B cell (primary cell): ENCODE data around the gene EZH1. TPM values are rescaled to one million over a fixed set of nuclear protein-coding genes. Genes with fewer than 3 reads are reported as not detected.

Source experiments
- ATAC-seq: fragments of 200-7000 bp; cut with Tn5 transposase; one replicate; pipeline ENCODE4 v1.10.0; 2021; ENCODE audit warnings: low read depth, mild to moderate bottlenecking, moderate number of reproducible peaks, moderate library complexity
- CTCF ChIA-PET: fragments of 350-600 bp; sonication (Branson Sonifier 250); formaldehyde crosslinking; loops from one replicate; lab custom pipeline; 2021; ENCODE audit warnings: antibody characterized with exemption, inconsistent platforms; lab: Charles Lee
- POLR2A ChIA-PET: fragments of 350-600 bp; sonication (Branson Sonifier 250); formaldehyde crosslinking; loops from one replicate; lab custom pipeline; 2021; ENCODE audit warnings: antibody characterized with exemption; lab: Charles Lee
- DNase-seq: peaks from one replicate; pipeline ENCODE4 v3.0.0; 2013
- H2AFZ ChIP-seq: 2 replicates; pipeline ENCODE4 v1.6.1; 2012; ENCODE audit warnings: mild to moderate bottlenecking, low read depth, low read length; ENCODE audit not compliant: insufficient read depth, poor library complexity, severe bottlenecking
- H3K27ac ChIP-seq, 2 donors: 1 replicate in 1 of 2; 2 replicates in 1 of 2; pipeline ENCODE4 v1.5.1; 2012 to 2013; ENCODE audit warnings: low read length in 2 of 2, mild to moderate bottlenecking in 2 of 2, moderate library complexity in 1 of 2
- H3K27me3 ChIP-seq, 4 experiments: fragments of 200-600 bp in 1 of 4; sonication (generic) in 1 of 4; replicated peaks in 1 of 4; 1 replicate in 2 of 4; 2 replicates in 2 of 4; pipeline versions ENCODE4 v1.6.1 to v1.7.0; 2013 to 2016; ENCODE audit warnings: low read length in 3 of 4, mild to moderate bottlenecking in 2 of 4, mixed read lengths in 1 of 4, moderate library complexity in 1 of 4; ENCODE audit not compliant: insufficient read depth in 4 of 4, control insufficient read depth in 3 of 4; ENCODE audit errors: control extremely low read depth in 1 of 4
- H3K36me3 ChIP-seq, 2 experiments: replicated peaks in 1 of 2; 1 replicate in 1 of 2; 2 replicates in 1 of 2; pipeline versions ENCODE4 v1.6.1 to v1.7.1; 2013; ENCODE audit warnings: low read length in 1 of 2; ENCODE audit not compliant: insufficient read depth in 2 of 2, control insufficient read depth in 1 of 2; ENCODE audit errors: control extremely low read depth in 1 of 2, extremely low read depth in 1 of 2
- H3K4me1 ChIP-seq, 2 donors: fragments of 200-600 bp in 1 of 2; sonication (generic) in 1 of 2; 1 replicate in 1 of 2; 2 replicates in 1 of 2; pipeline versions ENCODE4 v1.5.1 to v1.6.1; 2013 to 2017; ENCODE audit warnings: low read length in 2 of 2; ENCODE audit not compliant: control insufficient read depth in 2 of 2, insufficient read depth in 2 of 2
- H3K4me2 ChIP-seq: replicated peaks from 2 replicates; pipeline ENCODE3; 2012; ENCODE audit warnings: mild to moderate bottlenecking, low read depth, low read length; ENCODE audit not compliant: poor library complexity, severe bottlenecking
- H3K4me3 ChIP-seq, 5 experiments: fragments of 200-600 bp in 1 of 5; sonication (generic) in 1 of 5; 1 replicate in 3 of 5; 2 replicates in 2 of 5; pipeline versions ENCODE4 v1.5.1 to v1.7.0; 2011 to 2016; ENCODE audit warnings: low read length in 4 of 5, mild to moderate bottlenecking in 4 of 5, low read depth in 2 of 5, control low read depth in 1 of 5, moderate library complexity in 1 of 5; ENCODE audit not compliant: insufficient read depth in 1 of 5; ENCODE audit errors: control extremely low read depth in 1 of 5, extremely low read depth in 1 of 5
- H3K79me2 ChIP-seq: fragments of 200-600 bp; sonication (generic); one replicate; pipeline ENCODE4 v1.6.0; 2016; ENCODE audit warnings: low read length; ENCODE audit not compliant: control insufficient read depth, insufficient read depth
- H3K9ac ChIP-seq: fragments of 200-600 bp; sonication (generic); 2 replicates; pipeline ENCODE4 v1.6.1; 2017; ENCODE audit warnings: mild to moderate bottlenecking, low read length, moderate library complexity
- H3K9me3 ChIP-seq, 3 donors: one replicate each; pipeline versions ENCODE4 v1.6.1 to v1.7.1; 2013; ENCODE audit warnings: low read length in 2 of 3; ENCODE audit not compliant: control insufficient read depth in 2 of 3, insufficient read depth in 1 of 3; ENCODE audit errors: control extremely low read depth in 1 of 3
- H4K20me1 ChIP-seq: 2 replicates; pipeline ENCODE4 v1.6.0; 2012; ENCODE audit warnings: mild to moderate bottlenecking, low read length; ENCODE audit not compliant: insufficient read depth, control insufficient read depth, poor library complexity, severe bottlenecking
- H3K27ac Mint-ChIP-seq: one replicate; pipeline ENCODE4 v1.8.0; 2021; ENCODE audit warnings: mixed read lengths
- H3K27me3 Mint-ChIP-seq: one replicate; pipeline ENCODE4 v1.8.0; 2021; ENCODE audit warnings: mixed read lengths
- H3K4me1 Mint-ChIP-seq: one replicate; pipeline ENCODE4 v1.8.0; 2021; ENCODE audit warnings: mixed read lengths
- H3K4me3 Mint-ChIP-seq: one replicate; pipeline ENCODE4 v1.8.0; 2021; ENCODE audit warnings: mixed read lengths
- H3K9me3 Mint-ChIP-seq: one replicate; pipeline ENCODE4 v1.8.0; 2022; ENCODE audit warnings: mixed read lengths; ENCODE audit not compliant: insufficient read depth
- CTCF ChIP-seq: fragments of 200-600 bp; IDR thresholded peaks from one replicate; pipeline ENCODE4 v1.8.0; 2022; ENCODE audit warnings: antibody characterized with exemption, mild to moderate bottlenecking
- EZH2 ChIP-seq: IDR thresholded peaks from 2 replicates; pipeline ENCODE4 v1.6.1; 2012; ENCODE audit warnings: borderline replicate concordance, low read depth, mild to moderate bottlenecking, moderate library complexity, low read length; ENCODE audit not compliant: insufficient read depth, poor library complexity, severe bottlenecking
- WGBS: methylation state at CpG from one replicate; pipeline ENCODE4 v1.1.5; 2013; ENCODE audit warnings: missing lambda C conversion rate; ENCODE audit not compliant: insufficient coverage; 5-methylcytosine and 5-hydroxymethylcytosine counted together
- intact Hi-C: fragments of 100-400 bp; cut with micrococcal nuclease; formaldehyde crosslinking; loops from one replicate; pipeline ENCODE4 v1.10.0; 2022
- polyA plus RNA-seq: library from polyadenylated mRNA; depleted of rRNA; stranded (reverse); fragments of >200 nt; gene quantifications from 2 replicates; pipeline ENCODE4 v1.2.3, GENCODE V29; 2012
- total RNA-seq, 2 donors: library from RNA; stranded (reverse); fragments of 120-200 nt in 1 of 2; gene quantifications; 1 replicate in 1 of 2; 2 replicates in 1 of 2; pipeline versions ENCODE4 v1.2.3 to v1.2.4, GENCODE V29; 2013 to 2022

Gene EZH1
- total and polyA plus RNA-seq, 2 donors (not counting 1 experiment from before 2014, with no cell fraction given) = 115 to 169 TPM

GRCh38 chr17:42692489-42692888, 52.4 kb downstream of the EZH1 start:
- Mint-ChIP-seq H3K4me3 (no peak overlapping the region), H3K9me3 (no peaks in the 10 kb centered on the region), H3K4me1 (no peaks in the 10 kb centered on the region), H3K27ac (peak overlapping the region; percentile 21), H3K27me3 (no peaks in the 10 kb centered on the region)
- Histone ChIP-seq H3K4me3 (no peak overlapping the region), H3K27ac (no peak overlapping the region), H3K36me3 (no peaks in the 10 kb centered on the region), H3K9ac (no peak overlapping the region), H2AFZ (no peak overlapping the region), H4K20me1 (no peaks in the 10 kb centered on the region), H3K4me1 (no peaks in the 10 kb centered on the region), H3K9me3 (no peaks in the 10 kb centered on the region), H3K27me3 (no peaks in the 10 kb centered on the region), H3K79me2 (no peaks in the 10 kb centered on the region), H3K4me2 (no peak overlapping the region)
- ChIA-PET POLR2A (no interaction called here), CTCF (interaction anchor here (1.1 kb wide), 1 partner anchor 114 kb away, joined by 4 read pairs; no protein-coding TSS in a partner anchor)
- intact Hi-C loops = no loop called here
- 98% methylated on average over 9 of the region's 11 CpGs for WGBS
- DNase-seq = no peak
- no peak for ATAC-seq
- TF ChIP-seq EZH2 (no peak), CTCF (no peak)

- Histone ChIP-seq H3K9me3 (no peaks in the 10 kb centered on the region), H3K9ac (no peak overlapping the region), H3K27ac (no peak overlapping the region), H3K4me2 (no peak overlapping the region), H3K4me3 (no peak overlapping the region), H2AFZ (no peak overlapping the region), H3K36me3 (no peaks in the 10 kb centered on the region), H4K20me1 (no peaks in the 10 kb centered on the region), H3K27me3 (no peaks in the 10 kb centered on the region), H3K4me1 (no peaks in the 10 kb centered on the region), H3K79me2 (no peaks in the 10 kb centered on the region)
- ATAC-seq (no peak), DNase-seq (no peak)
- H3K4me1 Mint-ChIP-seq = no peaks in the 10 kb centered on the region
- ChIA-PET CTCF (interaction anchor here (1.2 kb wide), 1 partner anchor 11 kb away, joined by 3 read pairs; no protein-coding TSS in a partner anchor), POLR2A (no interaction called here)
- H3K27ac Mint-ChIP-seq = no peak overlapping the region
- no peak overlapping the region for H3K4me3 Mint-ChIP-seq
- TF ChIP-seq EZH2 (no peak), CTCF (no peak)
- intact Hi-C loops = no loop called here
- H3K27me3 Mint-ChIP-seq = no peaks in the 10 kb centered on the region
- H3K9me3 Mint-ChIP-seq = no peaks in the 10 kb centered on the region
- 96% methylated on average over 12 of the region's 12 CpGs for whole genome bisulfite sequencing
Measured at GRCh38 chr17:42691021-42691545, 53.8 kb downstream of the EZH1 start.
